Breast epithelium (tissue), 4 donors: Measurements from ENCODE around the gene PITRM1. TPM values are rescaled to one million over a fixed set of nuclear protein-coding genes. Genes with fewer than 3 reads are reported as not detected.

ENCODE experiments used
- DNase-seq, 2 donors: peaks; one replicate each; pipeline ENCODE4 v3.0.0-alpha.2; 2019; ENCODE audit warnings: low spot score in 2 of 2
- H3K27ac ChIP-seq, 2 donors: fragments of 200-600 bp; sonication (generic) in 1 of 2; one replicate each; pipeline ENCODE4 v1.5.1; 2016 to 2019; ENCODE audit warnings: mild to moderate bottlenecking in 1 of 2
- H3K27me3 ChIP-seq, 2 donors: fragments of 200-600 bp; sonication (generic) in 1 of 2; one replicate each; pipeline versions ENCODE4 v1.5.1 to v1.6.0; 2017 to 2019; ENCODE audit warnings: control low read depth in 1 of 2, mild to moderate bottlenecking in 1 of 2
- H3K36me3 ChIP-seq: fragments of 200-600 bp; one replicate; pipeline ENCODE4 v1.5.1; 2019
- H3K4me1 ChIP-seq, 2 donors: fragments of 200-600 bp; sonication (generic); one replicate each; pipeline ENCODE4 v1.5.1; 2016 to 2019; ENCODE audit warnings: control low read depth in 1 of 2
- H3K4me3 ChIP-seq, 3 donors: fragments of 200-600 bp; sonication (generic); 1 replicate in 2 of 3; 2 replicates in 1 of 3; pipeline ENCODE4 v1.5.1; 2016 to 2019; ENCODE audit warnings: mild to moderate bottlenecking in 3 of 3, moderate library complexity in 2 of 3
- H3K9me3 ChIP-seq, 2 donors: fragments of 200-600 bp; sonication (generic) in 1 of 2; one replicate each; pipeline ENCODE4 v1.5.1; 2016 to 2019; ENCODE audit warnings: control low read depth in 1 of 2
- CTCF ChIP-seq, 3 donors: fragments of 450-650 bp; IDR thresholded peaks; one replicate each; pipeline ENCODE4 v1.5.1; 2016 to 2017; ENCODE audit warnings: antibody characterized with exemption in 3 of 3, mild to moderate bottlenecking in 3 of 3, moderate library complexity in 3 of 3
- POLR2A ChIP-seq: fragments of 450-650 bp; IDR thresholded peaks from one replicate; pipeline ENCODE4 v1.6.1; 2016; ENCODE audit warnings: antibody characterized with exemption, mild to moderate bottlenecking, moderate library complexity
- POLR2AphosphoS5 ChIP-seq, 3 donors: sonication (generic); formaldehyde crosslinking; IDR thresholded peaks; one replicate each; pipeline ENCODE4 v1.6.1; 2017; ENCODE audit warnings: antibody characterized with exemption in 3 of 3
- intact Hi-C: fragments of 100-400 bp; cut with DNase I; formaldehyde crosslinking; loops from one replicate; pipeline ENCODE4 v1.15.1; 2023; ENCODE audit warnings: low total_unique reads
- total RNA-seq, 3 donors: library from RNA; depleted of rRNA; stranded (reverse); fragments of >200 nt; gene quantifications; one replicate each; pipeline ENCODE4 v1.1.0, GENCODE V29; 2016

The PITRM1 gene
- total RNA-seq, 3 donors from 2014 or later: 64.9 to 76.0 (median 75.8) TPM

GRCh38 chr10:3127921-3128320 lies 44.7 kb downstream of the PITRM1 start:
- DNase-seq: no peak

GRCh38 chr10:3126741-3127346 lies 45.7 kb downstream of the PITRM1 start:
- intact Hi-C loops: no loop called here
- Histone ChIP-seq H3K27me3 (no peaks in the 10 kb centered on the region), H3K36me3 (no peaks in the 10 kb centered on the region), H3K9me3 (no peaks in the 10 kb centered on the region), H3K4me1 (peaks cover 0 to 9% of the 10 kb centered on the region in 2 donors), H3K4me3 (peak overlapping the region in 1 of 3 donors; percentile 45), H3K27ac (peak overlapping the region; percentile 13 to 57)
- DNase-seq: peak in 1 of 2 donors; percentile 52
- no peak for TF ChIP-seq CTCF (IDR thresholded peaks at IDR 0.05)
- TF ChIP-seq POLR2AphosphoS5 (IDR thresholded peaks at IDR 0.05): no peak
- no peak for TF ChIP-seq POLR2A

More at GRCh38 chr10:3127921-3128320, 44.7 kb downstream of the PITRM1 start:
- no peak overlapping the region for H3K4me3 ChIP-seq
- intact Hi-C loops: no loop called here
- TF ChIP-seq POLR2A (no peak), CTCF (IDR thresholded peaks at IDR 0.05) (no peak), POLR2AphosphoS5 (IDR thresholded peaks at IDR 0.05) (no peak)
- H3K9me3 ChIP-seq: no peaks in the 10 kb centered on the region
- H3K36me3 ChIP-seq: no peaks in the 10 kb centered on the region
- H3K27ac ChIP-seq: no peak overlapping the region
- no peaks in the 10 kb centered on the region for H3K27me3 ChIP-seq
- peaks cover 0 to 9% of the 10 kb centered on the region in 2 donors for H3K4me1 ChIP-seq

- intact Hi-C loops: no loop called here
- Histone ChIP-seq H3K27me3 (no peaks in the 10 kb centered on the region), H3K36me3 (no peaks in the 10 kb centered on the region), H3K27ac (peak overlapping the region; percentile 13 to 57), H3K9me3 (no peaks in the 10 kb centered on the region), H3K4me1 (peaks cover 0 to 9% of the 10 kb centered on the region in 2 donors), H3K4me3 (no peak overlapping the region)
- no peak for DNase-seq
- TF ChIP-seq POLR2A: no peak
- no peak for TF ChIP-seq CTCF (IDR thresholded peaks at IDR 0.05)
- no peak for TF ChIP-seq POLR2AphosphoS5 (IDR thresholded peaks at IDR 0.05)
Observed at GRCh38 chr10:3126249-3126648, 46.3 kb downstream of the PITRM1 start.

- no peak for DNase-seq
- Histone ChIP-seq H3K36me3 (no peaks in the 10 kb centered on the region), H3K4me1 (peaks cover 0 to 9% of the 10 kb centered on the region in 2 donors), H3K4me3 (no peak overlapping the region), H3K27me3 (no peaks in the 10 kb centered on the region), H3K27ac (peak overlapping the region in 1 of 2 donors; percentile 57), H3K9me3 (no peaks in the 10 kb centered on the region)
- intact Hi-C loops: no loop called here
- TF ChIP-seq CTCF (IDR thresholded peaks at IDR 0.05): no peak
- no peak for TF ChIP-seq POLR2AphosphoS5 (IDR thresholded peaks at IDR 0.05)
- no peak for TF ChIP-seq POLR2A
Observed at GRCh38 chr10:3125527-3126170, 46.9 kb downstream of the PITRM1 start.

GRCh38 chr10:3124412-3125175 lies 48.0 kb downstream of the PITRM1 start:
- H3K36me3 ChIP-seq: no peaks in the 10 kb centered on the region
- no peaks in the 10 kb centered on the region for H3K27me3 ChIP-seq
- intact Hi-C loops: no loop called here
- no peak overlapping the region for H3K27ac ChIP-seq
- TF ChIP-seq POLR2A: no peak
- no peak for TF ChIP-seq CTCF (IDR thresholded peaks at IDR 0.05)
- TF ChIP-seq POLR2AphosphoS5 (IDR thresholded peaks at IDR 0.05): no peak
- H3K4me3 ChIP-seq: no peak overlapping the region
- DNase-seq: no peak
- H3K9me3 ChIP-seq: no peaks in the 10 kb centered on the region
- H3K4me1 ChIP-seq: peaks cover 0 to 9% of the 10 kb centered on the region in 2 donors
